HepG2 (cell line): ENCODE results near the gene CISH. TPM values are rescaled to one million over a fixed set of nuclear protein-coding genes. Genes with fewer than 3 reads are reported as not detected.

Experiments
- FOSL1 ChIP-seq: sonication (generic); formaldehyde crosslinking; IDR thresholded peaks from 2 replicates; pipeline ENCODE4 v1.9.0; 2021; ENCODE audit warnings: missing genetic modification reagents, borderline replicate concordance
- SSRP1 ChIP-seq: IDR thresholded peaks from 2 replicates; pipeline ENCODE4 v1.6.1; 2016; ENCODE audit warnings: control low read depth
- SYNCRIP ChIP-seq: fragments of 200-400 bp; formaldehyde crosslinking; IDR thresholded peaks from 2 replicates; pipeline ENCODE4 v1.6.1; 2018; ENCODE audit warnings: mild to moderate bottlenecking, low read depth, low read length; ENCODE audit not compliant: insufficient read depth
- ZFP37 ChIP-seq: sonication (generic); formaldehyde crosslinking; IDR thresholded peaks from 2 replicates; pipeline ENCODE4 v1.4.0; 2020; ENCODE audit warnings: missing genetic modification reagents, borderline replicate concordance
- ZNF354B ChIP-seq: sonication (generic); formaldehyde crosslinking; IDR thresholded peaks from 2 replicates; pipeline ENCODE4 v1.8.0; 2022; ENCODE audit warnings: mild to moderate bottlenecking, missing genetic modification reagents
- ZNF644 ChIP-seq: IDR thresholded peaks from 2 replicates; pipeline ENCODE4 v1.6.1; 2016; ENCODE audit warnings: low read depth
- ZNF782 ChIP-seq: sonication (generic); formaldehyde crosslinking; IDR thresholded peaks from 2 replicates; pipeline ENCODE4 v1.4.0; 2020; ENCODE audit warnings: missing genetic modification reagents, mild to moderate bottlenecking, borderline replicate concordance
- polyA plus RNA-seq, 8 experiments: library from polyadenylated mRNA; depleted of rRNA in 3 of 8; stranded (reverse) in 7 of 8; unstranded in 1 of 8; fragments of >200 nt; fragmentation: Illumina TruSeq in 4 of 8; extraction: Trizol in 4 of 8; gene quantifications; 2 replicates each; pipeline versions ENCODE4 v1.2.1 to v1.2.3, GENCODE V29; 2011 to 2016; ENCODE audit warnings: low read depth in 4 of 8, missing spikeins in 1 of 8, mixed read lengths in 1 of 8; ENCODE audit not compliant: insufficient read depth in 1 of 8
- total RNA-seq, 5 experiments: library from RNA; depleted of rRNA; stranded (reverse); fragments of >200 nt; fragmentation: Illumina TruSeq; extraction: Trizol; gene quantifications; 2 replicates each; pipeline ENCODE4 v1.2.3, GENCODE V29; 2016; ENCODE audit warnings: low read depth in 1 of 5
- TF ChIP-seq, protein P1 (sequence below): sonication (generic); formaldehyde crosslinking; IDR thresholded peaks from one replicate; pipeline ENCODE4 v1.5.1; 2020; ENCODE audit warnings: mild to moderate bottlenecking, missing genetic modification reagents; ENCODE audit errors: not compliant biosample characterization
- TF ChIP-seq, protein P2 (sequence below): sonication (generic); formaldehyde crosslinking; IDR thresholded peaks from 2 replicates; pipeline ENCODE4 v1.5.0; 2020; ENCODE audit warnings: missing genetic modification reagents, mild to moderate bottlenecking, borderline replicate concordance
- TF ChIP-seq, protein P3 (sequence below): IDR thresholded peaks from 2 replicates; pipeline ENCODE4 v1.6.1; 2012; ENCODE audit warnings: low read depth, low read length, improper control_type of control experiment
- TF ChIP-seq, protein P4 (sequence below): sonication (generic); formaldehyde crosslinking; IDR thresholded peaks from 2 replicates; pipeline ENCODE4 v1.4.0; 2020; ENCODE audit warnings: missing genetic modification reagents
- TF ChIP-seq, protein P5 (sequence below): sonication (generic); formaldehyde crosslinking; IDR thresholded peaks from 2 replicates; pipeline ENCODE4 v1.4.0; 2020; ENCODE audit warnings: missing genetic modification reagents

Gene CISH
- total and polyA plus RNA-seq, 2 of the 13 experiments (the other 11 are each of a cell fraction or from before 2014, with no cell fraction given), result 0.91 to 1.5 TPM

DNA sequence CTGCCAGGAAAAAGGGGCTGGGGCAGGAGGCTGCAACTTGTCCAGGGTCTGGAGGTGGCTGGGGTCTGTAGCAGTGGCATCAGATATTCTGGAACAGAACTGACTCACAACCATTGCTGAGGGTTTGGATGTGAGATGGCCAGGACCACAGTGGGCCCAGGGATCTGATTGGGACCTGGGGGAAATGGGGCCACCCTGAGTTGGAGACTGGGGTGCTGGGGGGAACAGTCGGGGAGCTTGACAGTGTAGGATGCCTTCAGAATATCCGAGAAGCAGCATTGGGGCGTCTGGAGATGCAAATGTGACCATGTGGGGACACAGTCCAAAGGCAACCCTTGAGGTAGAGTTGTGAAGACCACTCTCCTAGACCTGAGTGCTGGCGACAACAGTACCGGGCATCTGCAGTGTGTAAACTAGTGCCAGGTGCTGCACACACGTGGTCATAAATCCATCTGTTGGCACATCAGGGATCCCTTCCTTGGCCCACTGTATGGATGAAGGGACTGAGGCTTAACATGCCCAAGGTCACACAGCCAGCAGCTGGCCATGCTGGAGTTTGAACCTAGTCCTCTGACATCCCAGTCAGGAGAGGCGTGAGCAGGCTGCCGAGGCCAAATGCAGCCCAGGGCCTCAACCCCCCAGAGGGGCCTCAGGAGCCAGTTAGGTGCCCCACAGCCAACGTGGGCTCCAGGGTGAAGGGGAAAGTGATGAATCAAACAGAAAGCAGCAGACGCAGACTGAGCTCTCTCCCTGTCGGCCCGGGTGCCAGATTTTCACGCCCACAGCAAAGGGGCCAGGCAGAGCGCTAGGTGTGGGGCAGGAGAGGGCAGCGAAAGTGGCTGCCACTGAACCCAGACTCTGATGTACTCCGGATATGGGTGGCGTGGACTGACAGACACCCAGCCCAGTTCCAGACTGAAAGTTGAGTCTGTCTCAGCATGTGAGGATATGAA is 23.5 kb downstream of the CISH start (continued):
- TF ChIP-seq, protein P1, sequence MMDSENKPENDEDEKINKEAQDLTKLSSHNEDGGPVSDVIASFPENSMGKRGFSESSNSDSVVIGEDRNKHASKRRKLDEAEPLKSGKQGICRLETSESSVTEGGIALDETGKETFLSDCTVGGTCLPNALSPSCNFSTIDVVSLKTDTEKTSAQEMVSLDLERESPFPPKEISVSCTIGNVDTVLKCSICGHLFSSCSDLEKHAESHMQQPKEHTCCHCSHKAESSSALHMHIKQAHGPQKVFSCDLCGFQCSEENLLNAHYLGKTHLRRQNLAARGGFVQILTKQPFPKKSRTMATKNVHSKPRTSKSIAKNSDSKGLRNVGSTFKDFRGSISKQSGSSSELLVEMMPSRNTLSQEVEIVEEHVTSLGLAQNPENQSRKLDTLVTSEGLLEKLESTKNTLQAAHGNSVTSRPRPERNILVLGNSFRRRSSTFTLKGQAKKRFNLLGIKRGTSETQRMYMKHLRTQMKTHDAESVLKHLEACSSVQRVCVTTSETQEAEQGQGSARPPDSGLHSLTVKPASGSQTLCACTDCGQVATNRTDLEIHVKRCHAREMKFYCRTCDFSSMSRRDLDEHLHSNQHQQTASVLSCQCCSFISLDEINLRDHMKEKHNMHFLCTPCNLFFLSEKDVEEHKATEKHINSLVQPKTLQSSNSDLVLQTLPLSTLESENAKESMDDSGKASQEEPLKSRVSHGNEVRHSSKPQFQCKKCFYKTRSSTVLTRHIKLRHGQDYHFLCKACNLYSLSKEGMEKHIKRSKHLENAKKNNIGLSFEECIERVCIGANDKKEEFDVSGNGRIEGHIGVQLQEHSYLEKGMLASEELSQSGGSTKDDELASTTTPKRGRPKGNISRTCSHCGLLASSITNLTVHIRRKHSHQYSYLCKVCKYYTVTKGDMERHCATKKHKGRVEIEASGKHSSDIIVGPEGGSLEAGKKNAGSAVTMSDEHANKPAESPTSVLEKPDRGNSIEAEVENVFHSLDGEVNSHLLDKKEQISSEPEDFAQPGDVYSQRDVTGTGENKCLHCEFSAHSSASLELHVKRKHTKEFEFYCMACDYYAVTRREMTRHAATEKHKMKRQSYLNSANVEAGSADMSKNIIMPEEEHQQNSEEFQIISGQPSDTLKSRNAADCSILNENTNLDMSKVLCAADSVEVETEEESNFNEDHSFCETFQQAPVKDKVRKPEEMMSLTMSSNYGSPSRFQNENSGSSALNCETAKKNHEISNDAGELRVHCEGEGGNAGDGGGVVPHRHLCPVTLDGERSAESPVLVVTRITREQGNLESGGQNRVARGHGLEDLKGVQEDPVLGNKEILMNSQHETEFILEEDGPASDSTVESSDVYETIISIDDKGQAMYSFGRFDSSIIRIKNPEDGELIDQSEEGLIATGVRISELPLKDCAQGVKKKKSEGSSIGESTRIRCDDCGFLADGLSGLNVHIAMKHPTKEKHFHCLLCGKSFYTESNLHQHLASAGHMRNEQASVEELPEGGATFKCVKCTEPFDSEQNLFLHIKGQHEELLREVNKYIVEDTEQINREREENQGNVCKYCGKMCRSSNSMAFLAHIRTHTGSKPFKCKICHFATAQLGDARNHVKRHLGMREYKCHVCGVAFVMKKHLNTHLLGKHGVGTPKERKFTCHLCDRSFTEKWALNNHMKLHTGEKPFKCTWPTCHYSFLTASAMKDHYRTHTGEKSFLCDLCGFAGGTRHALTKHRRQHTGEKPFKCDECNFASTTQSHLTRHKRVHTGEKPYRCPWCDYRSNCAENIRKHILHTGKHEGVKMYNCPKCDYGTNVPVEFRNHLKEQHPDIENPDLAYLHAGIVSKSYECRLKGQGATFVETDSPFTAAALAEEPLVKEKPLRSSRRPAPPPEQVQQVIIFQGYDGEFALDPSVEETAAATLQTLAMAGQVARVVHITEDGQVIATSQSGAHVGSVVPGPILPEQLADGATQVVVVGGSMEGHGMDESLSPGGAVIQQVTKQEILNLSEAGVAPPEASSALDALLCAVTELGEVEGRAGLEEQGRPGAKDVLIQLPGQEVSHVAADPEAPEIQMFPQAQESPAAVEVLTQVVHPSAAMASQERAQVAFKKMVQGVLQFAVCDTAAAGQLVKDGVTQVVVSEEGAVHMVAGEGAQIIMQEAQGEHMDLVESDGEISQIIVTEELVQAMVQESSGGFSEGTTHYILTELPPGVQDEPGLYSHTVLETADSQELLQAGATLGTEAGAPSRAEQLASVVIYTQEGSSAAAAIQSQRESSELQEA, result peak; percentile 18
- TF ChIP-seq SYNCRIP, result no peak
- TF ChIP-seq ZNF644 (CRISPR knock-in tag), result peak; percentile 68; the same call in 1 of the 2 replicates
- TF ChIP-seq, protein P2, sequence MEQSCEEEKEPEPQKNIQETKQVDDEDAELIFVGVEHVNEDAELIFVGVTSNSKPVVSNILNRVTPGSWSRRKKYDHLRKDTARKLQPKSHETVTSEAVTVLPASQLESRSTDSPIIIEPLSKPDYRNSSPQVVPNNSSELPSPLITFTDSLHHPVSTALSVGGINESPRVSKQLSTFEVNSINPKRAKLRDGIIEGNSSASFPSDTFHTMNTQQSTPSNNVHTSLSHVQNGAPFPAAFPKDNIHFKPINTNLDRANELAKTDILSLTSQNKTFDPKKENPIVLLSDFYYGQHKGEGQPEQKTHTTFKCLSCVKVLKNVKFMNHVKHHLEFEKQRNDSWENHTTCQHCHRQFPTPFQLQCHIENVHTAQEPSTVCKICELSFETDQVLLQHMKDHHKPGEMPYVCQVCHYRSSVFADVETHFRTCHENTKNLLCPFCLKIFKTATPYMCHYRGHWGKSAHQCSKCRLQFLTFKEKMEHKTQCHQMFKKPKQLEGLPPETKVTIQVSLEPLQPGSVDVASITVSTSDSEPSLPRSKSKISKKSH (CRISPR knock-in tag), result no peak
- no peak; the same call in 1 of the 2 replicates for TF ChIP-seq FOSL1
- TF ChIP-seq, protein P3, sequence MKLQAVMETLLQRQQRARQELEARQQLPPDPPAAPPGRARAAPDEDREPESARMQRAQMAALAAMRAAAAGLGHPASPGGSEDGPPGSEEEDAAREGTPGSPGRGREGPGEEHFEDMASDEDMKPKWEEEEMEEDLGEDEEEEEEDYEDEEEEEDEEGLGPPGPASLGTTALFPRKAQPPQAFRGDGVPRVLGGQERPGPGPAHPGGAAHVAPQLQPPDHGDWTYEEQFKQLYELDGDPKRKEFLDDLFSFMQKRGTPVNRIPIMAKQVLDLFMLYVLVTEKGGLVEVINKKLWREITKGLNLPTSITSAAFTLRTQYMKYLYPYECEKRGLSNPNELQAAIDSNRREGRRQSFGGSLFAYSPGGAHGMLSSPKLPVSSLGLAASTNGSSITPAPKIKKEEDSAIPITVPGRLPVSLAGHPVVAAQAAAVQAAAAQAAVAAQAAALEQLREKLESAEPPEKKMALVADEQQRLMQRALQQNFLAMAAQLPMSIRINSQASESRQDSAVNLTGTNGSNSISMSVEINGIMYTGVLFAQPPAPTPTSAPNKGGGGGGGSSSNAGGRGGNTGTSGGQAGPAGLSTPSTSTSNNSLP, result no peak
- TF ChIP-seq, protein P4, sequence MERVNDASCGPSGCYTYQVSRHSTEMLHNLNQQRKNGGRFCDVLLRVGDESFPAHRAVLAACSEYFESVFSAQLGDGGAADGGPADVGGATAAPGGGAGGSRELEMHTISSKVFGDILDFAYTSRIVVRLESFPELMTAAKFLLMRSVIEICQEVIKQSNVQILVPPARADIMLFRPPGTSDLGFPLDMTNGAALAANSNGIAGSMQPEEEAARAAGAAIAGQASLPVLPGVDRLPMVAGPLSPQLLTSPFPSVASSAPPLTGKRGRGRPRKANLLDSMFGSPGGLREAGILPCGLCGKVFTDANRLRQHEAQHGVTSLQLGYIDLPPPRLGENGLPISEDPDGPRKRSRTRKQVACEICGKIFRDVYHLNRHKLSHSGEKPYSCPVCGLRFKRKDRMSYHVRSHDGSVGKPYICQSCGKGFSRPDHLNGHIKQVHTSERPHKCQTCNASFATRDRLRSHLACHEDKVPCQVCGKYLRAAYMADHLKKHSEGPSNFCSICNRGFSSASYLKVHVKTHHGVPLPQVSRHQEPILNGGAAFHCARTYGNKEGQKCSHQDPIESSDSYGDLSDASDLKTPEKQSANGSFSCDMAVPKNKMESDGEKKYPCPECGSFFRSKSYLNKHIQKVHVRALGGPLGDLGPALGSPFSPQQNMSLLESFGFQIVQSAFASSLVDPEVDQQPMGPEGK, result peak; percentile 79
- TF ChIP-seq ZFP37, result no peak
- no peak for TF ChIP-seq ZNF782 (CRISPR knock-in tag)
- TF ChIP-seq, protein P5, sequence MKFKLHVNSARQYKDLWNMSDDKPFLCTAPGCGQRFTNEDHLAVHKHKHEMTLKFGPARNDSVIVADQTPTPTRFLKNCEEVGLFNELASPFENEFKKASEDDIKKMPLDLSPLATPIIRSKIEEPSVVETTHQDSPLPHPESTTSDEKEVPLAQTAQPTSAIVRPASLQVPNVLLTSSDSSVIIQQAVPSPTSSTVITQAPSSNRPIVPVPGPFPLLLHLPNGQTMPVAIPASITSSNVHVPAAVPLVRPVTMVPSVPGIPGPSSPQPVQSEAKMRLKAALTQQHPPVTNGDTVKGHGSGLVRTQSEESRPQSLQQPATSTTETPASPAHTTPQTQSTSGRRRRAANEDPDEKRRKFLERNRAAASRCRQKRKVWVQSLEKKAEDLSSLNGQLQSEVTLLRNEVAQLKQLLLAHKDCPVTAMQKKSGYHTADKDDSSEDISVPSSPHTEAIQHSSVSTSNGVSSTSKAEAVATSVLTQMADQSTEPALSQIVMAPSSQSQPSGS, result no peak
- TF ChIP-seq SSRP1 (CRISPR knock-in tag), result no peak; the same call in 1 of the 2 replicates
- no peak for TF ChIP-seq ZNF354B (CRISPR knock-in tag)
